Muscle of leg (tissue), 11 donors: ENCODE data around the gene LPO. TPM values are rescaled to one million over a fixed set of nuclear protein-coding genes. Genes with fewer than 3 reads are reported as not detected.

Source experiments
- DNase-seq: peaks from one replicate; pipeline ENCODE4 v3.0.0; 2013
- H3K27ac ChIP-seq: one replicate; pipeline ENCODE4 v1.5.1; 2013; ENCODE audit warnings: mild to moderate bottlenecking, low read length, control low read depth
- H3K27me3 ChIP-seq: one replicate; pipeline ENCODE4 v1.6.1; 2013; ENCODE audit warnings: low read length; ENCODE audit not compliant: control insufficient read depth, insufficient read depth
- H3K36me3 ChIP-seq: one replicate; pipeline ENCODE4 v1.6.1; 2013; ENCODE audit warnings: low read length; ENCODE audit not compliant: control insufficient read depth, insufficient read depth
- H3K4me1 ChIP-seq: one replicate; pipeline ENCODE4 v1.6.1; 2013; ENCODE audit warnings: low read length; ENCODE audit not compliant: control insufficient read depth, insufficient read depth
- H3K4me3 ChIP-seq: one replicate; pipeline ENCODE4 v1.5.1; 2013; ENCODE audit warnings: low read length, control low read depth
- H3K9me3 ChIP-seq: replicated peaks from 2 replicates; pipeline ENCODE4 v1.6.1; 2013; ENCODE audit warnings: low read depth, low read length; ENCODE audit not compliant: control insufficient read depth
- WGBS: methylation state at CpG from one replicate; pipeline ENCODE4 v1.1.5; 2013; ENCODE audit warnings: missing lambda C conversion rate; ENCODE audit not compliant: insufficient coverage; 5-methylcytosine and 5-hydroxymethylcytosine counted together
- polyA plus RNA-seq, 8 donors: library from polyadenylated mRNA; unstranded; fragments of 120-200 nt; gene quantifications; one replicate each; pipeline versions ENCODE4 v1.2.1 to v1.2.3, GENCODE V29; 2013; ENCODE audit warnings: inconsistent platforms in 1 of 8, low replicate concordance in 1 of 8; ENCODE audit not compliant: insufficient read length in 8 of 8, insufficient read depth in 1 of 8
- total RNA-seq: library from RNA; stranded (reverse); fragments of 120-200 nt; gene quantifications from one replicate; pipeline ENCODE4 v1.2.4, GENCODE V29; 2013

The LPO gene
- total and polyA plus RNA-seq, 9 donors, result 0.05 to 0.40 (median 0.11) TPM; not detected in 2

DNA sequence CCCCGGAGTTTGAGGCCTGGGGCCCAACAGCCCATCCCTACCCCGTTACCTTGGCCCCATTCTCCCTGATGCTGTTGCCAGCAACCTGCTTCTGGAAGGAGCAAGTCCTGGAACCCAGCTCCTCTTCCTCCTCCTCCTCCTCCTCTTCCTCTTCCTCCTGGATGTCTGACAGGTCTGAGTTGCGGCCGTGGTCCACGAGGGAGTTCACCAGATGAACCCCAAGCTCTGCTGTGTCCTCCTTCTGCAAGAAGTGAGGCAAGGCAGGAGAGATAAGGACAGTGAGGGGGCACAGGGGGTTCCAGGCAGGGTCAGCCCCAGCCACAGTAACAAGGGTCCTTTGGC, 71.5 kb downstream of the LPO start:
- Histone ChIP-seq H3K36me3 (no peaks in the 10 kb centered on the region), H3K9me3 (no peaks in the 10 kb centered on the region), H3K4me3 (no peak overlapping the region), H3K27ac (no peak overlapping the region), H3K4me1 (no peaks in the 10 kb centered on the region), H3K27me3 (no peaks in the 10 kb centered on the region)
- no peak for DNase-seq
- WGBS, result 69% methylated on average over 2 of the region's 5 CpGs

- no peaks in the 10 kb centered on the region for H3K27me3 ChIP-seq
- no peak for DNase-seq
Observed at GRCh38 chr17:58310511-58311428, 72.4 kb downstream of the LPO start.

DNA sequence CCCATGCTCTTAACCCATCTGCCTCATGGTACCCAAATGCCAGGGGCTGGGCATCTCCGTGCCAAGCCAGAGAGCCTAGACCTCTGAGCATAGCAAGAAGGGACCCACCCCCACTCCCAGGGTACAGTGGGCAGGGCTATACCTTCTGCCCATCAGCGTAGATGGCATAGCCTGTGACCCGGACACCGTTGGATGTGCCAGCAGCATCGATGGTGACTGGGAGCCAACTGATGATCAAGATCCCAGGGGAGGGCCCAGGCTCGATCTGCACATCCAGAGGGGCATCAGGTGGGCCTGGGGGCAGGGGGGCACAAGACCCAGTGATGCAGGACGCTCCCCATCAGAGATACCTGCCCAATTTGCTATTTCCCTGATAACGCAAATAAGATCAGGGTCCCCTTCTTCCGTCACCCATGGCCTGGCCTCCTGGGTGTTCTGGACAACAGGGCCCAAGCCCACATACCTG, 73.1 kb downstream of the LPO start:
- WGBS, result 94% methylated on average over 7 of the region's 9 CpGs
- H3K36me3 ChIP-seq, result no peaks in the 10 kb centered on the region

More at GRCh38 chr17:58310511-58311428, 72.4 kb downstream of the LPO start:
- no peak overlapping the region for H3K4me3 ChIP-seq
- H3K9me3 ChIP-seq, result no peaks in the 10 kb centered on the region
- H3K36me3 ChIP-seq, result no peaks in the 10 kb centered on the region
- H3K27ac ChIP-seq, result no peak overlapping the region
- WGBS, result 83% methylated on average over 21 of the region's 23 CpGs
- no peaks in the 10 kb centered on the region for H3K4me1 ChIP-seq

GRCh38 chr17:58312021-58312630, 73.7 kb downstream of the LPO start:
- Histone ChIP-seq H3K9me3 (no peaks in the 10 kb centered on the region), H3K4me1 (no peaks in the 10 kb centered on the region)
- WGBS, result 84% methylated on average over 21 of the region's 23 CpGs

More for the DNA sequence above, 73.1 kb downstream of the LPO start:
- H3K27ac ChIP-seq, result no peak overlapping the region
- no peaks in the 10 kb centered on the region for H3K9me3 ChIP-seq
- H3K27me3 ChIP-seq, result no peaks in the 10 kb centered on the region
- no peaks in the 10 kb centered on the region for H3K4me1 ChIP-seq
- H3K4me3 ChIP-seq, result no peak overlapping the region
- no peak for DNase-seq

GRCh38 chr17:58312829-58313228, 74.4 kb downstream of the LPO start:
- H3K9me3 ChIP-seq, result no peaks in the 10 kb centered on the region
- no peaks in the 10 kb centered on the region for H3K4me1 ChIP-seq
- no peaks in the 10 kb centered on the region for H3K27me3 ChIP-seq
- no CpG with 5 or more reads among the region's 1 CpG for WGBS
- no peak for DNase-seq
- H3K4me3 ChIP-seq, result no peak overlapping the region
- no peaks in the 10 kb centered on the region for H3K36me3 ChIP-seq
- no peak overlapping the region for H3K27ac ChIP-seq

More at GRCh38 chr17:58312021-58312630, 73.7 kb downstream of the LPO start:
- no peaks in the 10 kb centered on the region for H3K27me3 ChIP-seq
- no peaks in the 10 kb centered on the region for H3K36me3 ChIP-seq
- DNase-seq, result no peak
- no peak overlapping the region for H3K27ac ChIP-seq
- H3K4me3 ChIP-seq, result no peak overlapping the region

DNA sequence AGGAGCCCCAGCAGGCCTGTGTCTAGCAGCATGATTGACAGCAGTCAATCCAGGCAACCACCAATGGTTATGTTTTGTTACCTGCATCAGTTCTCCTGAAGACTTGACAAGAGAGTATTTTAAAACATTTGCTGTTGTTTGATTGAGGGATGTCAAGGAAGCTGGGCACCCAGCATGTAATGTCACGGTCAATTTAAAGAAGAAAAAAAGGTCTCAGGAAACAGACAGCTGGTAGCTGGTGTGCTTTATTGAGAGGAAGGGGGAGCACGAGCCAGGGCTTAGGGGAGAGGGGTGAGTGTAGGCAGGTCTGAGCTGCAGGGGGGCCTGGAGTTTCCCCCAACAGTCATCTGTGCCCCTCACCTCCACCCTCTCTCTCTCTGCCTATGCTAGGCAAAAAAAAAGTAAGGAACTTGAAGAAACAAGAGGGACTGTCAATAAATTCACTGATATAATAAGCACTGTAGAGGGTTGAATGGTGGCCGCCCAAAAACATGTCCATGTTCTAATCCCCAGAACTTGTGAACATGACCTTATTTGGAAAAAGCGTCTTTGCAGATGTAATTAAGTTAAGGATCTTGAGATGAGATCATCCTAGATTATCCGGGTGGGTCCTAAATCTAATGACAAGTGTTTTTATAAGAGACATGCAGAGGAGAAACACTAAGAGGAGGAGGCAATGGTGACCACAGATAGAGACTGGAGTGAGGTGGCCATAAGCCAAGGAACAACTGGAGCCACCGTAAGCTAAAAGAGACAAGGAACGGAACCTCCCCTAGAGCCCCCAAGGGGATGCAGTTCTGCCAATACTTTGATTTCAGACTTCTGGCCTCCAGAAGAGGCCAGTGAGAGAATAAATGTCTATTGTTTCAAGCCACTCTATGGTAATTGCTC, 75.7 kb downstream of the LPO start:
- Histone ChIP-seq H3K27ac (no peak overlapping the region), H3K4me1 (no peaks in the 10 kb centered on the region), H3K9me3 (no peaks in the 10 kb centered on the region), H3K4me3 (no peak overlapping the region), H3K36me3 (no peaks in the 10 kb centered on the region), H3K27me3 (no peaks in the 10 kb centered on the region)
- DNase-seq, result no peak
- 59% methylated on average over 5 of the region's 7 CpGs for WGBS

DNA sequence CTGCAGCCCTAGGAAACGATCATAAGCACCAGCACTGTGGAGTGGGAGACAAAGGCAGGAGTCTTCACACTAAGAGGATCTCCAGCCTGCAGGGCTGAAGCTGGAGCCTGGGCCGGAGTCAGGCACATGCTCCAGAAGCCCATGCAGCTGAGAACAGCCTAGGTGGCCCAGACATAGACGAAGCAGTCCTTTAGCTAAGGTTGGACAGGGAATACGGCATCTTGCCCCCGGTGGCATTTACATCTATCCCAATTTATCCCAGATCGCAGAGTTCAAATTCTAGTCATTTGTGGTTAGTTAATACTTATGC, 76.3 kb downstream of the LPO start:
- H3K27ac ChIP-seq, result no peak overlapping the region
- H3K9me3 ChIP-seq, result no peaks in the 10 kb centered on the region
- no peaks in the 10 kb centered on the region for H3K36me3 ChIP-seq
- no peaks in the 10 kb centered on the region for H3K27me3 ChIP-seq
- DNase-seq, result no peak
- no peak overlapping the region for H3K4me3 ChIP-seq
- H3K4me1 ChIP-seq, result no peaks in the 10 kb centered on the region
- 82% methylated on average over 2 of the region's 6 CpGs for WGBS

- Histone ChIP-seq H3K36me3 (no peaks in the 10 kb centered on the region), H3K9me3 (no peaks in the 10 kb centered on the region), H3K4me3 (no peak overlapping the region)
Observed at GRCh38 chr17:58315281-58315711, 76.9 kb downstream of the LPO start.

GRCh38 chr17:58315750-58316149, 77.4 kb downstream of the LPO start:
- Histone ChIP-seq H3K4me1 (no peaks in the 10 kb centered on the region), H3K36me3 (no peaks in the 10 kb centered on the region), H3K27me3 (no peaks in the 10 kb centered on the region), H3K4me3 (no peak overlapping the region), H3K27ac (no peak overlapping the region), H3K9me3 (no peaks in the 10 kb centered on the region)
- DNase-seq, result no peak
- WGBS, result no CpG with 5 or more reads among the region's 4 CpGs

More at GRCh38 chr17:58315281-58315711, 76.9 kb downstream of the LPO start:
- no peaks in the 10 kb centered on the region for H3K27me3 ChIP-seq
- no peaks in the 10 kb centered on the region for H3K4me1 ChIP-seq
- H3K27ac ChIP-seq, result no peak overlapping the region
- DNase-seq, result no peak
- 83% methylated on average over 6 of the region's 6 CpGs for WGBS
